Cardiac muscle cell (in vitro differentiated cells and primary cell): ENCODE measurements around the gene ZCCHC7. TPM values are rescaled to one million over a fixed set of nuclear protein-coding genes. Genes with fewer than 3 reads are reported as not detected.

Source experiments
- DNase-seq, 2 donors: peaks; one replicate each; pipeline versions ENCODE4 v3.0.0 to v3.0.0-alpha.2; 2010 to 2017; ENCODE audit warnings: low read depth in 1 of 2, low spot score in 1 of 2
- H3K27ac ChIP-seq: fragments of 200-600 bp; sonication (generic); 2 replicates; pipeline ENCODE4 v1.5.1; 2016
- H3K27me3 ChIP-seq: fragments of 200-600 bp; sonication (generic); 2 replicates; pipeline ENCODE4 v1.6.0; 2016; ENCODE audit warnings: control low read depth
- H3K36me3 ChIP-seq: fragments of 200-600 bp; sonication (generic); 2 replicates; pipeline ENCODE4 v1.5.1; 2016; ENCODE audit warnings: control low read depth
- H3K4me1 ChIP-seq: fragments of 200-600 bp; sonication (generic); 2 replicates; pipeline ENCODE4 v1.8.1; 2017; ENCODE audit warnings: low read depth, mild to moderate bottlenecking, mixed run types
- H3K4me3 ChIP-seq: fragments of 200-600 bp; sonication (generic); 2 replicates; pipeline ENCODE4 v1.5.1; 2016; ENCODE audit warnings: mild to moderate bottlenecking
- H3K9me3 ChIP-seq: fragments of 200-600 bp; sonication (generic); 2 replicates; pipeline ENCODE4 v1.5.1; 2017; ENCODE audit warnings: low read depth, mild to moderate bottlenecking, control low read depth
- polyA plus RNA-seq: library from polyadenylated mRNA; unstranded; fragments of >200 nt; fragmentation: Nextera tagmentation; extraction: Ambion mirVana; gene quantifications from 2 replicates; pipeline ENCODE4 v1.2.1, GENCODE V29; 2016
- total RNA-seq: library from RNA; depleted of rRNA; stranded (reverse); fragments of >200 nt; gene quantifications from 2 replicates; pipeline ENCODE4 v1.2.3, GENCODE V29; 2016
- TF ChIP-seq, protein P1 (sequence below): IDR thresholded peaks from 2 replicates; pipeline ENCODE4 v1.5.1; 2012; ENCODE audit warnings: low read depth, mild to moderate bottlenecking, low read length

Gene ZCCHC7
- total and polyA plus RNA-seq, 2 experiments from 2014 or later, result 15.0 to 18.8 TPM

DNA sequence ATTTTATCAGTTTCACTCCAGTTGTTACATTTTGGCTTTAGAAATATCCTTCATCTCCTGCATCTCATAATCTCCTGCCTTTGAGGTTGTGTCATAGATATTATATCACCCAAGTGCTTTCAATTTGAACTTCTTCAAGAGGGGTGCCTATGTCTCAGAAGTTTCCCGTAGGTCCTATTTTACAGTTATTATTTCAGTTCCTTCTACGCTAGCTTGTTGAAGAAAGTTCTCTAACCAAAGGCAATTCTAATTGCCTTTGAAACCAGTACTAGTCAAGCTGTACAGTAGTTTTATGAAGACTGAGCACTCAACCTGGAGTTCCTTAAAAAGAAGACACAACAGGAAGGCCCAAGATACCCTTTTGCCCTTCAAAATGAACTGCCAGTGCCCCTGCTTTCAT, 116.4 kb downstream of the ZCCHC7 start:
- Histone ChIP-seq H3K27ac (no peak overlapping the region), H3K9me3 (no peaks in the 10 kb centered on the region), H3K27me3 (no peaks in the 10 kb centered on the region), H3K4me1 (no peaks in the 10 kb centered on the region), H3K36me3 (no peaks in the 10 kb centered on the region), H3K4me3 (no peak overlapping the region)
- TF ChIP-seq, protein P1, sequence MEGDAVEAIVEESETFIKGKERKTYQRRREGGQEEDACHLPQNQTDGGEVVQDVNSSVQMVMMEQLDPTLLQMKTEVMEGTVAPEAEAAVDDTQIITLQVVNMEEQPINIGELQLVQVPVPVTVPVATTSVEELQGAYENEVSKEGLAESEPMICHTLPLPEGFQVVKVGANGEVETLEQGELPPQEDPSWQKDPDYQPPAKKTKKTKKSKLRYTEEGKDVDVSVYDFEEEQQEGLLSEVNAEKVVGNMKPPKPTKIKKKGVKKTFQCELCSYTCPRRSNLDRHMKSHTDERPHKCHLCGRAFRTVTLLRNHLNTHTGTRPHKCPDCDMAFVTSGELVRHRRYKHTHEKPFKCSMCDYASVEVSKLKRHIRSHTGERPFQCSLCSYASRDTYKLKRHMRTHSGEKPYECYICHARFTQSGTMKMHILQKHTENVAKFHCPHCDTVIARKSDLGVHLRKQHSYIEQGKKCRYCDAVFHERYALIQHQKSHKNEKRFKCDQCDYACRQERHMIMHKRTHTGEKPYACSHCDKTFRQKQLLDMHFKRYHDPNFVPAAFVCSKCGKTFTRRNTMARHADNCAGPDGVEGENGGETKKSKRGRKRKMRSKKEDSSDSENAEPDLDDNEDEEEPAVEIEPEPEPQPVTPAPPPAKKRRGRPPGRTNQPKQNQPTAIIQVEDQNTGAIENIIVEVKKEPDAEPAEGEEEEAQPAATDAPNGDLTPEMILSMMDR, result no peak
- DNase-seq, result no peak

DNA sequence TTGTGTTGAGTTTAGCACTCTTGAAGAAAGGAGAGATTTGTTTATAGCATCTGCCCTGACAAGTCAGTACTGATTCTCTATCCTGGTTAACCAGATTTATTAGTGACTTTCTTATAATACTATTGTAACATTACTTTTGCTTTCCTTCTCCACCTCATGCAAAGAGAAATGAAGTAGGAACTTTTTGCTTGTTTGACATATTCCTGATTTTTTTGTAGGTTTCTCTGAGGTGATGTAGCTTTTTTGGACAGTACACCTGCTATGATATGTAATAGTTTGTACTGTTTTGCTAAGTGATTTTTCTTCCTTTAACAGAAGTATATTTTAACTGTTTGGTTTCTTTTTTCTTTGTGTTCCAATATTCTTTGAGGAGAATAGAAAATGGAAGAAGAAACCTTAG, 117.7 kb downstream of the ZCCHC7 start:
- Histone ChIP-seq H3K36me3 (no peaks in the 10 kb centered on the region), H3K27me3 (no peaks in the 10 kb centered on the region), H3K27ac (no peak overlapping the region), H3K4me1 (no peaks in the 10 kb centered on the region), H3K4me3 (no peak overlapping the region), H3K9me3 (no peaks in the 10 kb centered on the region)
- TF ChIP-seq, protein P1, result no peak
- DNase-seq, result no peak

DNA sequence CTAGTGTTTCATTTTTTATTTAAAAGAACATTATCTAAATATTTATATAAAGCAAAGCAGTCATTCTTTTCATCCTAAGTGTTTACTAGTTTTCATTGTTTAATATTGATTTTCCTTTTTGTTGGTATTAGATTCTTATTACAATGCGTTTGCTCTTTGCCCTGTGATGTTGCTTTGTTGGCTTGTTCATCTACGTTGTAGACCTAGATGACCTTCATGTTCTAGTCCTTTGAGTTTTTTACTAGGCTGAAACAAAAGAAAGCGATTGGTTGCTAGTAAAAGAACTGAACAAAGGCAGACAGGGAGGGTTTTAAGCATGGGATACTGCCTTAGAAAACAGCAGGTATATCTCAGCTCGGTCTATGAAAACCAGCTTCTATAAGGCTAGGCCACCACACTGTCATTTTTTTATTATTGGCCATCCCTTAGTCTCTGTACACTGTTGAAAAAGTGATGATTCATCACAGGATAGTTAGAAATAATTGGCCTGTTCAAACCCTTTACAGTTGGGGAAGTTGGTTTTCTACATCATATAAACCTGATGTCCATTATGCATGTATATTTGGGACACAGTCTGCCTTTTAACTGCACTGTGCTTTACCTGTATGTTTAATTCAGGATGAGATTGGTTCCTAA, 119.0 kb downstream of the ZCCHC7 start:
- TF ChIP-seq, protein P1, result no peak
- DNase-seq, result no peak
- Histone ChIP-seq H3K27me3 (no peaks in the 10 kb centered on the region), H3K4me1 (no peaks in the 10 kb centered on the region), H3K9me3 (no peaks in the 10 kb centered on the region), H3K36me3 (no peaks in the 10 kb centered on the region), H3K27ac (no peak overlapping the region), H3K4me3 (no peak overlapping the region)

DNA sequence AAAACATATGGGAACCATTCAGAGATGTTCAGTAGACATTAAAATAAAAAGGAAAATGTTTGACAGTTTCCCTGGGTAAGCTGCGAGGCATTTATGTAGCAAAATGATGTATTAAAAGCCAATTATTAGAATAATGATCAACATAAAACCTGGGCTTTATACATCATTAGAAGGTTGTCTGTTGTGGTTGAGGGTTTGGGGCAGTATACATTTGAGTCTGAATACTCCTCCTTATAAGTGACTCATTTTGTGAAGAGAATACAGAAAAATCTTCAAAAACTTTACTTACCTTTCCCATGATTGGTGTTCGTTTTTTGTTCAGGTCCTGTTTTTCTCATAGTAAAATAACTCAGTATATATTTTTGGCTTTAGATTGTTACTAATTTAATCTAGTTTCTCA, 119.5 kb downstream of the ZCCHC7 start:
- no peaks in the 10 kb centered on the region for H3K9me3 ChIP-seq
- TF ChIP-seq, protein P1, result no peak
- no peaks in the 10 kb centered on the region for H3K36me3 ChIP-seq
- H3K4me1 ChIP-seq, result no peaks in the 10 kb centered on the region
- no peaks in the 10 kb centered on the region for H3K27me3 ChIP-seq
- H3K27ac ChIP-seq, result no peak overlapping the region
- H3K4me3 ChIP-seq, result no peak overlapping the region
- DNase-seq, result no peak

DNA sequence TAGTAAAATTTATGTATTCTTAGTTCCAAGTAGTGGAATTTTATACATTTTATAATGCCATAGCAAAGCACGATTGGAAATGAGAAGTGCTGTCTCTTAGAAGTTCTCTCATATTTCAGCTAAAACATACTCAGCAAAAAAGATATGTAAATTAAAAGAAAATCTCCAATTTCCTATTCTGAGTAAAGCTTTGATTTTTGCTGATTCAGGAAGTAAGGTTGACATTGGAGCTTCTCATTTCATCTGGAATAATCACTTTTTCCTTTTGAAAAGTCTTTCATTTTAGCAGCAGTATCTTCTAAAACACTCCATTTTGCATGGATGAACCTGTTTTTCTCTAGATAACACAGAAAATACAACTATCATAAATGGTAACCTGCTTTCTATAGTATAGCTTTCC, 121.0 kb downstream of the ZCCHC7 start:
- no peak for DNase-seq
- Histone ChIP-seq H3K36me3 (no peaks in the 10 kb centered on the region), H3K9me3 (no peaks in the 10 kb centered on the region), H3K4me1 (no peaks in the 10 kb centered on the region), H3K27ac (no peak overlapping the region), H3K27me3 (no peaks in the 10 kb centered on the region), H3K4me3 (no peak overlapping the region)
- TF ChIP-seq, protein P1, result no peak
